ENCODE data around the gene ADGRB2.
A peak's percentile ranks its signal among the peaks of the same experiment; 100 is the strongest.
"Not testable (repeated sequence)": the region's sequence is repeated elsewhere in the genome, so short reads cannot be mapped to it uniquely, and the experiment has no call there.

ADGRB2 gene

DNA sequence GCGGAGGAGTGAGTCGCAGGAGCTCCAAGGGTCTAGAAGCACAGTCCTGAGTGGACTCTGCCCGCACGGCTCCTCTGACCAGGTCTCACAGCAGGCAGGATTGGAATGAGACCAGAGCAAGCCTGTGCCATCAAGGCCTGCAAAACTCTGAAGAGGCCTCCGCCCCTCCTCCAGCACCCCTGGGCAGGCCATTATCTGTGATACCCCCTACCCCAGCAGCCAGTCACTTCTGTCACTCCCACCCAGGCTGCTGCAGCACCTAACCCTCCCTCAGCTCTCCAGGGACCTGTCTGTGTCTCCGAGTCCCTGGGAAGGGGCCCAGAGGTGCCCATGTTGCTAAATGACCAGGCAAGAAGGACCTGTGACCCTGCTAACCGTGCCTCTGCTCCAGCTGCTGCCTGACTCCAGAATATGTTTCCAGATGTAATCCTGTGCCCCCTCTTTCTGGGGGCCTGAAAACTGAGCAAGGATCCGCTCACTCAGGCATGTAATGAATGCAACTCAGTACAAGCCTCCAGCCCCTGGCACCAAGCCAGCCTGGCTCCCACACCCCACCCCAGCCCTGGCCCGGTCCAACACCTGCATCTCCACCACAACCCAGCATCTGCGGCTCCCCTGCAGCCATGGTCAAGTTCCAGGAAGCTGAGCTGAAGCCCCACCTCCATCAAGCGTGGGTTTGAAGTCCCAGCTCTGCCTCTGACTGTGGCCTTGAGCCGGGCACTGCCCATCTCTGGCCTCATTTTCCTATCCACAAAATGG lies 38.2 kb downstream of the ADGRB2 start:
- DNase-seq = no peak

GRCh38 chr1:31725134-31725533 lies 39.0 kb downstream of the ADGRB2 start:
- no peak for DNase-seq

GRCh38 chr1:31723828-31724359 lies 40.2 kb downstream of the ADGRB2 start:
- DNase-seq = peak; percentile 47

GRCh38 chr1:31718327-31718897 lies 45.7 kb downstream of the ADGRB2 start:
- DNase-seq = no peak

GRCh38 chr1:31717341-31717740 lies 46.8 kb downstream of the ADGRB2 start:
- DNase-seq = no peak

GRCh38 chr1:31715873-31716220 lies 48.3 kb downstream of the ADGRB2 start:
- no peak for DNase-seq

DNA sequence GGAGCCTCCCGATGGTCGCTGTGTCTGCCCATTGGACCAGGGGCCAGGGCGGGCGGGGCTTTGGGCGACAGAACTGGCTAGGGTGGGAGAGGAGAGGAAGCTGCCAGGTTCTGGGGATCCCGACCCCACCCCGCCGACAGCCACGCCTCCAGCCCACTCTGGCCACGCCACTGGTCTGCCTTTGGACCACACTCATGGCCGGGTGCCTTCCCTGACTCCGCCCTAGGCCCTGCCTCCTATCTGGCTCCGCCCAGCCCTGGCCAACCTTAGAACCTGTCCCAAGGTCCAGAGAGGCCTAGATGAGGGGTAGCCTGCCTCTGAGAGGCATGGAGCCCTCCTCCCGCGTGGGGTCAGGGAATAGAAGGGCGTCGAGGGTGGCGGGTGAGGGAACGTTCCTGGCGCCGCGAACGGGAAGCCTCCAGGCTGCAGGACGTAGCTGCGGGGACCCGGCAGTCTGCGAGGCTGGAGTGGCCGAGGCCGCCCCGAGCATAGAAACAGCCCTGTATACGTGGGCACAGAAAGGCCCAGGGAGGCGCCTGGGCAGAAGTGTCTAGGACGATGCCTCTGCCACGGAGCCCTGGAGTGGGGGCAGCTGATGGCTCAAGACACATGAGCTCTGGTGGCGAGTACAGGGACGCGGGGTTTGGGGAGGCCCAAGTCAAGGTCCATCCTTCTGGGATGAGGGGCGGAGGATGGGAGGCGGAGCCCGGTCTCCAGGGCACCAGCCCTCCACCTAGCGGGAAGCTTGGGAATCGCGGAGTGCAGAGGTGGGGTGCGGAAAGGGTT lies 48.9 kb downstream of the ADGRB2 start:
- DNase-seq = peak; percentile 29

- DNase-seq = peak; percentile 22
These were observed 49.6 kb downstream of the ADGRB2 start for GRCh38 chr1:31714442-31715086.

DNA sequence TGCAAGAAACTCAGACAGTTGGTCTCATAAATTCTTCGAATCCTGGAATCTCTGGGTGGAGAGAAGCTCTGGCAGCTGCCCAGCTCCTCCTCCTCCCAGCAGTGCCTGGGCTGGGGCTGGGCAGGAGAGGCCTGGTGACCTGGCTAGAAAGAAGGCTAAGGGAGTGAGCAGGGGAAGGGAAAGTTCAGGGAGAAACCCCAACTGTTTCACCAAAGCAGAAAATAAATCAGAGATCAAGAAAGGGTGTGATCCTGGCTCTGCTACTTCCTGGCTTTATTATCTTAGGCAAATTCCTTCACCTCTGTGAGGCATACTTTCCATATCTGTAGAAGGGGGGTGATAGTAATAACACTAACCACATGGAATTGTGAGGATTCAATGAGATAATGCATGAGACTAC lies 51.5 kb downstream of the ADGRB2 start:
- no peak for DNase-seq

GRCh38 chr1:31712068-31712467 lies 52.1 kb downstream of the ADGRB2 start:
- no peak for DNase-seq

- DNase-seq = no peak
These were observed 55.8 kb downstream of the ADGRB2 start for GRCh38 chr1:31708324-31708723.

DNA sequence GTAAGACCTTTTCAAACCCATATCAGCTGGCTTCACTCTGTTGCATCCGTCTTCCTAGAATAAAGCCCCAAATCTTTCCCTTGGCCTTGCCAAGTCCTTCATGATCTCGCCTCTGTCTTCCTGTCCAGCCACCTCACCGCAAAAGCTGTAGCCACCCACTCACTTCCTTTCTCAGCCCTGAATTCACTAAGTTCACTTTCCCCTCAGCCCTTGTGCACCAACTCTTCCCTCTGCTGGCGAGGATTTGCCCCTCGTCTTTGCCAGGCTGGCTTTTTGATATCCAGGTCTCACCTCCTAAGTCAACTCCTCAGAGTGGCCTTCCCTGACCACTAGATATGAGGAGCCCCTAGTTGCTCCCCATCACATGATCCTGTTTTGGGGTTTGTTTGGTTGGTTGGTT lies 56.4 kb downstream of the ADGRB2 start:
- no peak for DNase-seq

- DNase-seq = not testable (repeated sequence)
These were observed 57.0 kb downstream of the ADGRB2 start for GRCh38 chr1:31707059-31707600.

DNA sequence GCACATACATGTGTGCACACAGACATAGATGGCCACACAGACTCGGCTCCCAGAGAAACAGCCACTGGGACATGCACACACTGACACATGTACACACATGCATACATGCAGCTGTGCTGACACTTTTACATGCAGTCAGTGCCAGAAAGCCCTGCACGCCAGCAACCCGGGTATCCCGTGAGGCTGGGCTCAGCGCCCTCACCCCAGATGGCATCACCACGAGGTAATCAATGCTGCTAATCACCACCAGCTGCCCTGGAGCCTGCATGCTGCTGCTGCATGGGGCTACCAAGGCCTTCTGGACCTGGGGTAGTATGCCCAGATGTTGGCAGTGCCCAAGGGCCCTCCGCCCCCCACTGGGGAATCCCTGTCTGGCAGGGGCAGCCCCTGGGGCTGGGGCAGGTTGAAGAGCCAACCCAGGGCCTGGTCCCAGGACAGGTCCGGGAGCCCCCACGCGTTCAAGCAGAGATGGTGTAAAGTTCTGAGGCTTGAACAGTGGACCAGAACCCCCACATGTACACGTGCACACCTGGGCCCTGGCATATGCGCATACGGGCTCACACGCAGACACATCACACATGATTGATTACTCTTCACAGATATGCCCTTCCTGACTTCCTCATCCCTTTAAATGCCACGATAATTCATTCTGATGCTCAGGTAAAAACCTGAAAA lies 57.6 kb downstream of the ADGRB2 start:
- no peak for DNase-seq

- peak; percentile 69 for DNase-seq
These were observed 58.9 kb downstream of the ADGRB2 start for GRCh38 chr1:31705080-31705866.

DNA sequence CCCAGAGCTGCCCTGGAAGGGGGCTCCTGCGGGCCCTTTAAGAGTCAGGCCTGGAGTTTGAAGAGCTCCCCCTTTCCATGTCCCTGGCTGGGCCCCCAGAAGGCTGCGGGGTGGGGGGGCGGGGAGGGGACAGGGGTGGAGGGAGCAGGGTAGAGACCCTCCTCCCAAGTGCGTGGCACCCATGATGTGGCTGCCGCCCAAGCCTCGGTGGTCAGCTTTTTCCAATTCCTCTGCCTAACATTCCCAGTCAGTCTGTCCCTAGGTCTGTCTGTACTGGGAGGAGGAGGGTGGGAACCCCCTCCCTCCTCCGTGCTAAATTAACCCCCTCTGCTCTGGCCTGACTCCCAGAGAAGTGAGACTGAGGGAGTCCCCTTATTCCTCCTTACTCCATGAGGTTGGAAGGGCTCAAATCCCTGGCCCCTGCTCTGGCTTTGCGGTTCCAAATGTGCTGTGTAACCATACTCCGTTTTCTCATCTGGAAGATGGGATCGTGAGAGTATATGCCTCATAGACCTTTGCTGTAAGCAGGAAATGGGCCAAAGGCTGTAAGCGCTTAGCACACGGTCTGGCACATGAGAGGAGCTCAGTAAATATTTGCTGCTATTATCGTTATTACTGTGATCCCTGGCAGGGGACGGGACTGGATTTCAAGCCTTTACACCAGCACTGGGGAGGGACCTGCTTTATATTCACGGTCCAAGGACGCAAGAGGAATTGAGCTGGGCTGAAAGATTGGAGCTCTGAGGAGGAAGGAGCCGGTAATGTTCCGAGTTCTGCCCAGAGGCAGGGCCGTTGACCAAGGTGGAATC lies 59.7 kb downstream of the ADGRB2 start:
- DNase-seq = no peak

DNA sequence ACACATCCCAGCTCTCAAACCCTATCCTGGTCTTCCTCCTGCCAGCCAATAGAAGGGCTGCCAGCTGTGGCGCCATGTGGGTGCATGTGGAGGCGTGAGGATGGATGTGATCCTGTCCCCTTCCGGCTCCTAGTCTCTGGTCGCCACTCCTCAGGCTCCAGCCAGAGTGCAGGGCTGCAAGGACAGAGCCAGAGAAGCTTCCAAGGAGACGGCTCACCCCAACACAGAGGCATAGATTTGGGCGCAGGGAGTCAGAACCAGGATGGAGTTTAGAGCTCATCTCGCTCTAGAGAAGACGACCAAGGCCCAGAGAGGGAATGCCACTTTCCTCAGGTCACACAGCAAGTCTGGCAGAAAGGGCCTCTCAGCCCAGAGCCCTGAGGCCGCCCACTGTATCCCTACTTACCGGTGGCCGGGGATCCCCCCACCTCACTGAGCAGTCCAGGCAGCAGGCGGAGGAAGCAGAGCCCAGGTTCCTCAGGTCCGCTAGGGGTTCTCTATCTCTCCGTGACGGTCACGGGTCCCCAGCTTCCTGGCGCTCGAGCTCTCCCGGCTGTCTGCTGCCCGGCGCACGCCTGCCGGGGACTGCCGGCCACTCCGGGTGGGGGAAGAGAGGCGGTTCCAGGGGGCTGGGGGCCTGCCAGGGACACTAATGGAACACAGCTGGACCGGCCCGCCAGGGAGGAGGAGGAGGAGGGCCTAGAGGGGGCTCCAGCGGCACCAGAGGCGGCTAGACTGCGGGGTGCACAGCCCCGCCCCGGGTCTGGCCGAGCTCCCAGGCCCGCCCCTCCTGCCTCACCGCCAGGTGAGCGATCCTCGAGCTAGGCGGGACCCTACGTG lies 60.5 kb downstream of the ADGRB2 start, which contains the start of gene COL16A1:
Gene COL16A1, minus strand, starts transcription at position 587 of the 840 bp plus-strand sequence. CDS start 1,824 bp downstream, outside the sequence.
- DNase-seq = no peak

DNA sequence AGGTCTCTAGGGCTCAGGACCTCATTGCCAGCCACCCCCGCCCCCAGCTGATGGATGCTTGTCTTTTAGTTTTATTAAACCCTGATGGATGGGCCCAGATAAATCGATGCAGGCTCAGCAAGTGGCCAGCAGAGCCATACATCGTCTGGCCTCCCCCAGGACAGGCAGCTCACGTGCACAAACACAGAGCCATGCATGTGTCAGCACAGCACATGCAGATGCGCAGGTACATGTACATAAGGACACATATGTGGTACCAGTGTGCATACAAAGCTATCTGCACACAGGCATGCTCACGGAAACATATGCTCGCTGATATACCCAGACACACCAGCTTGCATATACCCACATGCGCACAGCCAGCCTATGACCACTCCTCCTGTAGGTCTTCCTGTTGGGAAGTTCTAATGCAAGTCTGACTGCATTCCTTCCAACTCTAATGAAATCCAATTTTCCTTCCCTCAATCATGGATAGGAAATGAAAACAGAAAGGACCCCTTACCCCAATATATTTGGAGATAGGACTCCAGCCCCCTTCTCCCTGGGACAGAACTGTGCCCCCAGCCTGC lies 61.2 kb downstream of the ADGRB2 start:
- DNase-seq = no peak

DNA sequence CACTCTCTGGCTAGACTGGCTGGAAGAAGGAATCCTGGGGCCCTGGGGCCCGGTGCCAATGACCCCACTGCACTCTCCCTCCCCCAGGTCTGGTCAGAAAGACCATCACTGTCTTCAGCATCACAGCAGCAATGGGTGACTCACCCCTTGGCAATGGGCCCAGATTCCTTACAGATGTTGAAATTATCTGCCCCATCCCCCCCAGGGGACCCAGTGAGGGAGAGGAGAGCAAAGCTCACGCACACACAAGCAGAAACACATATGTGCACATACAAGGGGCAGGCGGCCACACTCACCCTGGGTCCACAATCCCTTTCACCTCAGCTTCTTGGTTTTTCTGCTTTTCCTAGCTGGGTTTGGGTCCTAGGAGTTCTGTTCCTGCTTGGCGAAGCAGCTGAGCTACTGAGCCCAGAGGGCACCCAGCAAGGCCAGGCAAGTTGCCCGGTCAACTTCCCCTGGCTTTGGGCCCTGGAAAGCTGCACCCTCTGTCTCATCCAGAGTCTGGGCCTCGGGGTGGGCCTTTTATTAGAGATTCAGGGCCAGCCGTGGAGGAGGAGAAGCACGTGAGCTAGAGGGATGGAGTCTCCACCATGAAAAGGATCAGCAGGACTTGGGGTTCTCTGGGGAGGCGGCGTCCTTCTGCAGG lies 62.9 kb downstream of the ADGRB2 start:
- peak; percentile 27 for DNase-seq

All from activated naive CD4-positive, alpha-beta T cell treated with Interleukin-2 at 50 U/mL for 16 hours (primary cell).